Gastrocnemius medialis (tissue), 4 donors: ENCODE results near the gene NT5DC3.

ENCODE experiments used
- POLR2A ChIP-seq, 2 donors: fragments of 450-650 bp; IDR thresholded peaks; one replicate each; pipeline ENCODE4 v1.6.1; 2017; ENCODE audit warnings: antibody characterized with exemption in 2 of 2, mild to moderate bottlenecking in 2 of 2, moderate library complexity in 2 of 2
- TF ChIP-seq, protein P1 (sequence below), 5 experiments: fragments of 450-650 bp in 3 of 5; fragments of 200-600 bp in 2 of 5; sonication (generic) in 2 of 5; IDR thresholded peaks in 4 of 5; conservative IDR thresholded peaks in 1 of 5; 1 replicate in 4 of 5; 2 replicates in 1 of 5; pipeline ENCODE4 v1.5.1; 2016 to 2019; ENCODE audit warnings: antibody characterized with exemption in 5 of 5, mild to moderate bottlenecking in 3 of 5, moderate library complexity in 3 of 5

DNA sequence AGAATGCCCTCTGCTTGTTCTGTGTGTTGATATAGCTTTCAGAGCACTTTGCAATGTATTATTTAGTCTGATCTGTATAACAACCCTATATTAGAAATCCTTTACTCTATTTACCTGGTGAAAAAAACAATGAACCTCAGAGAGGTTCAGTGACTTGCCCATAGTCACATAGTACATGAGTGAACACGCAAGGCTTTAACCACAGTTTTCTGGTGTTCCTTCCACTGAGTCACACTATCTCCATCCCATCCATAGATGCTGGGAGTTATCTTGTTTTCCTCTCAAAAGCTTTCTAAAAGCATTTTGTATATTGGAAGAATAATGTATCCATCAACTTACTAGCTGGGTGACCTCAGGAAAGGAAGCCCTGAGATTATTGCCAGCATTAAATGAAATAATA, 104.5 kb downstream of the NT5DC3 start:
- TF ChIP-seq, protein P1, sequence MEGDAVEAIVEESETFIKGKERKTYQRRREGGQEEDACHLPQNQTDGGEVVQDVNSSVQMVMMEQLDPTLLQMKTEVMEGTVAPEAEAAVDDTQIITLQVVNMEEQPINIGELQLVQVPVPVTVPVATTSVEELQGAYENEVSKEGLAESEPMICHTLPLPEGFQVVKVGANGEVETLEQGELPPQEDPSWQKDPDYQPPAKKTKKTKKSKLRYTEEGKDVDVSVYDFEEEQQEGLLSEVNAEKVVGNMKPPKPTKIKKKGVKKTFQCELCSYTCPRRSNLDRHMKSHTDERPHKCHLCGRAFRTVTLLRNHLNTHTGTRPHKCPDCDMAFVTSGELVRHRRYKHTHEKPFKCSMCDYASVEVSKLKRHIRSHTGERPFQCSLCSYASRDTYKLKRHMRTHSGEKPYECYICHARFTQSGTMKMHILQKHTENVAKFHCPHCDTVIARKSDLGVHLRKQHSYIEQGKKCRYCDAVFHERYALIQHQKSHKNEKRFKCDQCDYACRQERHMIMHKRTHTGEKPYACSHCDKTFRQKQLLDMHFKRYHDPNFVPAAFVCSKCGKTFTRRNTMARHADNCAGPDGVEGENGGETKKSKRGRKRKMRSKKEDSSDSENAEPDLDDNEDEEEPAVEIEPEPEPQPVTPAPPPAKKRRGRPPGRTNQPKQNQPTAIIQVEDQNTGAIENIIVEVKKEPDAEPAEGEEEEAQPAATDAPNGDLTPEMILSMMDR (IDR thresholded peaks at IDR 0.05 in 4 of 5, conservative IDR thresholded peaks at IDR 0.05 in 1 of 5): no peak
- TF ChIP-seq POLR2A (IDR thresholded peaks at IDR 0.05): no peak
